PFSK-1 (cell line): ENCODE measurements around the gene HDGFL3.

ENCODE experiments used
- FOXP2 ChIP-seq: optimal IDR thresholded peaks from 2 replicates; pipeline ENCODE3; 2011; ENCODE audit warnings: borderline replicate concordance, control low read depth, inconsistent platforms; ENCODE audit not compliant: insufficient read depth; ENCODE audit errors: extremely low read length, extremely low read depth
- POLR2AphosphoS5 ChIP-seq: IDR thresholded peaks from 2 replicates; pipeline ENCODE4 v1.6.1; 2012; ENCODE audit warnings: low read depth, mild to moderate bottlenecking, control low read depth, low read length, moderate library complexity
- REST ChIP-seq, 2 experiments: IDR thresholded peaks; 2 replicates each; pipeline versions ENCODE4 v1.6.1 to v1.8.0; 2011 to 2012; ENCODE audit warnings: low read depth in 2 of 2, low read length in 2 of 2, control low read depth in 1 of 2, inconsistent platforms in 1 of 2, mild to moderate bottlenecking in 1 of 2, moderate library complexity in 1 of 2; ENCODE audit not compliant: insufficient read depth in 1 of 2
- SIN3A ChIP-seq: IDR thresholded peaks from 2 replicates; pipeline ENCODE4 v1.6.1; 2012; ENCODE audit warnings: mild to moderate bottlenecking, low read length, moderate library complexity, borderline replicate concordance; ENCODE audit not compliant: insufficient read depth
- TAF1 ChIP-seq: IDR thresholded peaks from 2 replicates; pipeline ENCODE4 v1.6.1; 2012; ENCODE audit warnings: low read length, control low read depth, borderline replicate concordance; ENCODE audit not compliant: insufficient read depth

The HDGFL3 gene

GRCh38 chr15:83092309-83092976, 115.2 kb downstream of the HDGFL3 start:
- TF ChIP-seq REST (IDR thresholded peaks at IDR 0.05; ENCODE audit: insufficient read depth in 1 of 2, low read depth in 2 of 2, low read length in 2 of 2): no peak
- no peak for TF ChIP-seq SIN3A
- no peak for TF ChIP-seq FOXP2
- no peak for TF ChIP-seq TAF1
- no peak for TF ChIP-seq POLR2AphosphoS5

GRCh38 chr15:83090465-83090864, 117.2 kb downstream of the HDGFL3 start:
- TF ChIP-seq TAF1 (no peak), SIN3A (no peak), POLR2AphosphoS5 (no peak), FOXP2 (no peak), REST (IDR thresholded peaks at IDR 0.05; ENCODE audit: insufficient read depth in 1 of 2, low read depth in 2 of 2, low read length in 2 of 2) (no peak)

- no peak for TF ChIP-seq SIN3A
- no peak for TF ChIP-seq REST (IDR thresholded peaks at IDR 0.05; ENCODE audit: insufficient read depth in 1 of 2, low read depth in 2 of 2, low read length in 2 of 2)
Observed at GRCh38 chr15:83088876-83089275, 118.7 kb downstream of the HDGFL3 start.

- TF ChIP-seq SIN3A (no peak), REST (IDR thresholded peaks at IDR 0.05; ENCODE audit: insufficient read depth in 1 of 2, low read depth in 2 of 2, low read length in 2 of 2) (no peak)
Observed at GRCh38 chr15:83087576-83087975, 120.0 kb downstream of the HDGFL3 start.

GRCh38 chr15:83082730-83083386, 124.8 kb downstream of the HDGFL3 start:
- TF ChIP-seq FOXP2 (no peak), TAF1 (no peak), SIN3A (no peak), POLR2AphosphoS5 (no peak), REST (IDR thresholded peaks at IDR 0.05; ENCODE audit: insufficient read depth in 1 of 2, low read depth in 2 of 2, low read length in 2 of 2) (no peak)
